ENCODE measurements around the gene YAP1. TPM values are rescaled to one million over a fixed set of nuclear protein-coding genes. Genes with fewer than 3 reads are reported as not detected.
"Not testable (repeated sequence)": the region's sequence is repeated elsewhere in the genome, so short reads cannot be mapped to it uniquely, and the experiment has no call there.

YAP1 gene
- polyA plus RNA-seq, 1 experiment = 139 TPM

DNA sequence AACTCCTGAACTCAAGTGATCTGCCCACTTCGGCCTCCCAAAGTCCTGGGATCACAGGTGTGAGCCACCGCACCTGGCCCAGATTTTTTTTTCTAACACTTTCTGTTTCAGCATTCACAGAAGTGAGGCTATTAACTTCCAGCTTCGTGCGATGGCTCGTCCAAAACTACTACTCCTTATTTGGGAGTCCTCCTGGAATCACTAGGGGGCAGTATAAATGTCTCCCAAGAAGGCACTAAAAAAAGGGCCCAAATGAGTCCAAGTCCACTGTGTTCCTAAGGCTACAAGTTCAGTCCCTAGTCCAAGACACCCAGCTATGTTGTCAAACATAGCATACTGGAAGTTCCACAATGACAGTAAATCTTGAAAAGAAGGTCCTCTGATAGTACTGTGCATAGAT, 143.8 kb downstream of the YAP1 start:
- H3K4me3 ChIP-seq (ENCODE audit: low read depth, low read length) = no peak overlapping the region
- POLR2A ChIA-PET = interaction anchor here (0.5 kb wide), 1 partner anchor 249 kb away, joined by 3 read pairs; no protein-coding TSS in a partner anchor
- no peak for DNase-seq (ENCODE audit: low read depth)
- CTCF ChIA-PET = interaction anchor here (0.7 to 1.1 kb wide), 2 partner anchors 24 to 26 kb away, joined by 3 to 5 read pairs; no protein-coding TSS in a partner anchor
- H3K27me3 ChIP-seq (ENCODE audit: control insufficient read depth, insufficient read depth, low read length) = no peaks in the 10 kb centered on the region
- H3K36me3 ChIP-seq (ENCODE audit: control insufficient read depth, insufficient read depth, low read length) = no peaks in the 10 kb centered on the region
- TF ChIP-seq, protein P1, sequence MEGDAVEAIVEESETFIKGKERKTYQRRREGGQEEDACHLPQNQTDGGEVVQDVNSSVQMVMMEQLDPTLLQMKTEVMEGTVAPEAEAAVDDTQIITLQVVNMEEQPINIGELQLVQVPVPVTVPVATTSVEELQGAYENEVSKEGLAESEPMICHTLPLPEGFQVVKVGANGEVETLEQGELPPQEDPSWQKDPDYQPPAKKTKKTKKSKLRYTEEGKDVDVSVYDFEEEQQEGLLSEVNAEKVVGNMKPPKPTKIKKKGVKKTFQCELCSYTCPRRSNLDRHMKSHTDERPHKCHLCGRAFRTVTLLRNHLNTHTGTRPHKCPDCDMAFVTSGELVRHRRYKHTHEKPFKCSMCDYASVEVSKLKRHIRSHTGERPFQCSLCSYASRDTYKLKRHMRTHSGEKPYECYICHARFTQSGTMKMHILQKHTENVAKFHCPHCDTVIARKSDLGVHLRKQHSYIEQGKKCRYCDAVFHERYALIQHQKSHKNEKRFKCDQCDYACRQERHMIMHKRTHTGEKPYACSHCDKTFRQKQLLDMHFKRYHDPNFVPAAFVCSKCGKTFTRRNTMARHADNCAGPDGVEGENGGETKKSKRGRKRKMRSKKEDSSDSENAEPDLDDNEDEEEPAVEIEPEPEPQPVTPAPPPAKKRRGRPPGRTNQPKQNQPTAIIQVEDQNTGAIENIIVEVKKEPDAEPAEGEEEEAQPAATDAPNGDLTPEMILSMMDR (IDR thresholded peaks at IDR 0.05; ENCODE audit: insufficient read depth, low read depth, low read length) = no peak

DNA sequence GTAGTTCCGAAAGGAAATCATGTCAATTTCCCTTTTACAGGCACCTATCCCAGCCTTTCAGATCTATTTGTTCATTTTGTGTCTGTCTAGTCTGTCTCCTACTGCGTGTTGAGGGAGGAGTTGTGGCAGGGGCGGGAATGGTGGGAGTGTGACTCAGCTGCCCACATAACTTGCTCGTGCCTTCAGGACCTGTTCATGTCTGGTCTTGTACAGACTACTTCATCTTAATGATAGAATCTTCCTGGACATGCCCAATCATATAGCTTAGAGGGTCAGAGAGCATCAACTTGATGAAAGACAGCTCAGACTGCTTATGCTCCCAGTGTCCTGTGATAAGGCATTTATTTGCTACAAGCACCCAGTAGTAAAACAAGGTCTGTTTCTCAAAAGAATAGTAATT, 146.0 kb downstream of the YAP1 start:
- H3K4me3 ChIP-seq (ENCODE audit: low read depth, low read length) = no peak overlapping the region
- H3K27me3 ChIP-seq (ENCODE audit: control insufficient read depth, insufficient read depth, low read length) = no peaks in the 10 kb centered on the region
- CTCF ChIA-PET = no interaction called here
- no peaks in the 10 kb centered on the region for H3K36me3 ChIP-seq (ENCODE audit: control insufficient read depth, insufficient read depth, low read length)
- POLR2A ChIA-PET = no interaction called here
- TF ChIP-seq, protein P1 (IDR thresholded peaks at IDR 0.05; ENCODE audit: insufficient read depth, low read depth, low read length) = no peak
- no peak for DNase-seq (ENCODE audit: low read depth)

GRCh38 chr11:102260241-102260640, 150.0 kb downstream of the YAP1 start:
- ChIA-PET CTCF (no interaction called here), POLR2A (no interaction called here)
- Histone ChIP-seq H3K36me3 (ENCODE audit: control insufficient read depth, insufficient read depth, low read length) (no peaks in the 10 kb centered on the region), H3K4me3 (ENCODE audit: low read depth, low read length) (no peak overlapping the region), H3K27me3 (ENCODE audit: control insufficient read depth, insufficient read depth, low read length) (no peaks in the 10 kb centered on the region)
- DNase-seq (ENCODE audit: low read depth) = no peak
- TF ChIP-seq, protein P1 (IDR thresholded peaks at IDR 0.05; ENCODE audit: insufficient read depth, low read depth, low read length) = no peak

- ChIA-PET POLR2A (no interaction called here), CTCF (no interaction called here)
- Histone ChIP-seq H3K27me3 (ENCODE audit: control insufficient read depth, insufficient read depth, low read length) (no peaks in the 10 kb centered on the region), H3K36me3 (ENCODE audit: control insufficient read depth, insufficient read depth, low read length) (no peaks in the 10 kb centered on the region), H3K4me3 (ENCODE audit: low read depth, low read length) (no peak overlapping the region)
- no peak for DNase-seq (ENCODE audit: low read depth)
- TF ChIP-seq, protein P1 (IDR thresholded peaks at IDR 0.05; ENCODE audit: insufficient read depth, low read depth, low read length) = no peak
These were observed 153.2 kb downstream of the YAP1 start for GRCh38 chr11:102263379-102264003.

DNA sequence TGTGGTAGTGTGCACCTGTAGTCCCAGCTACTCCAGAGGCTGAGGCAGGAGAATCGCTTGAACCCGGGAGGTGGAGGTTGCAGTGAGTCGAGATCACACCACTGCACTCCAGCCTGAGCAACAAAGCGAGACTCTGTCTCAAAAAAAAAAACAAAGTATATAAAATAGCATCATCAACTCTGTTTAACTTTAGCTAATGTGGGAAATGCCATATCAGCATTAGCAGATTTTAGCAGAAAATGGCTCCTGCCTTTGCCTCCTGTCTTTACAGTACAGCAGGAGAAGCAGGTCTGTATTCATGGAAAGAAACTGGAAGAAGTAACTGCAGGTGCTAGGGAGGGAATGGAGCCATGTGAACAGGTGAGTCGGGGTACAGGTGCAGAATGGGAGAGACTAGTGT, 154.5 kb downstream of the YAP1 start:
- H3K36me3 ChIP-seq (ENCODE audit: control insufficient read depth, insufficient read depth, low read length); POLR2A ChIA-PET; DNase-seq (ENCODE audit: low read depth); H3K27me3 ChIP-seq (ENCODE audit: control insufficient read depth, insufficient read depth, low read length); H3K4me3 ChIP-seq (ENCODE audit: low read depth, low read length); CTCF ChIA-PET: not testable (repeated sequence)

GRCh38 chr11:102266099-102266498, 155.9 kb downstream of the YAP1 start:
- TF ChIP-seq, protein P1 (IDR thresholded peaks at IDR 0.05; ENCODE audit: insufficient read depth, low read depth, low read length) = no peak
- DNase-seq (ENCODE audit: low read depth) = no peak
- Histone ChIP-seq H3K4me3 (ENCODE audit: low read depth, low read length) (no peak overlapping the region), H3K27me3 (ENCODE audit: control insufficient read depth, insufficient read depth, low read length) (no peaks in the 10 kb centered on the region), H3K36me3 (ENCODE audit: control insufficient read depth, insufficient read depth, low read length) (no peaks in the 10 kb centered on the region)
- ChIA-PET CTCF (no interaction called here), POLR2A (no interaction called here)
